Esophagus muscularis mucosa (tissue), 4 donors: Measurements from ENCODE around the gene PTPRN.

Source experiments
- EP300 ChIP-seq: sonication (generic); formaldehyde crosslinking; IDR thresholded peaks from one replicate; pipeline ENCODE4 v1.6.1; 2017; ENCODE audit warnings: antibody characterized with exemption
- POLR2A ChIP-seq: fragments of 450-650 bp; IDR thresholded peaks from one replicate; pipeline ENCODE4 v1.6.1; 2017; ENCODE audit warnings: antibody characterized with exemption, moderate library complexity, mild to moderate bottlenecking, low read depth
- TF ChIP-seq, protein P1 (sequence below), 3 experiments: fragments of 200-600 bp in 2 of 3; fragments of 450-650 bp in 1 of 3; sonication (generic) in 2 of 3; IDR thresholded peaks; one replicate each; pipeline ENCODE4 v1.5.1; 2017 to 2019; ENCODE audit warnings: antibody characterized with exemption in 3 of 3, mild to moderate bottlenecking in 2 of 3, moderate library complexity in 1 of 3

DNA sequence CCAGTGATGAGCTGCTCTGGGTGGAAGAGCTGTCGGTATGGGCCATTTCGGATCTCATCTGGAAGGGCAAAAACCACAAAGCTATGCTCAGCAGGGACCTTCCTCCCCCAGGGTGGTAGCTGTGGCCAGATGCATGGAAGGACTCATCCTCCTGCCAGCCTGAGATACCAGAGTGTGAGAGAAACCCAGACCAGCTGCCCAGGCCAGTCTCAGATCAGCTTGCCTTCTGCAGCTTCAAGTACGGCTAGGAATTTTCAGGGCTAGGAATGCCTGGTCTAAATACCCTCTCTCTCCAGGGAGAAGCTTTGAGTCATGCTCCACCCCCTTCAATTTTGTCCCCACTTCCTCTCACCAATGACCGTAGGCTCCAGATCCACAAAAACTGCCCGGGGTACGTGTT, 57.5 kb downstream of the PTPRN start:
- TF ChIP-seq, protein P1, sequence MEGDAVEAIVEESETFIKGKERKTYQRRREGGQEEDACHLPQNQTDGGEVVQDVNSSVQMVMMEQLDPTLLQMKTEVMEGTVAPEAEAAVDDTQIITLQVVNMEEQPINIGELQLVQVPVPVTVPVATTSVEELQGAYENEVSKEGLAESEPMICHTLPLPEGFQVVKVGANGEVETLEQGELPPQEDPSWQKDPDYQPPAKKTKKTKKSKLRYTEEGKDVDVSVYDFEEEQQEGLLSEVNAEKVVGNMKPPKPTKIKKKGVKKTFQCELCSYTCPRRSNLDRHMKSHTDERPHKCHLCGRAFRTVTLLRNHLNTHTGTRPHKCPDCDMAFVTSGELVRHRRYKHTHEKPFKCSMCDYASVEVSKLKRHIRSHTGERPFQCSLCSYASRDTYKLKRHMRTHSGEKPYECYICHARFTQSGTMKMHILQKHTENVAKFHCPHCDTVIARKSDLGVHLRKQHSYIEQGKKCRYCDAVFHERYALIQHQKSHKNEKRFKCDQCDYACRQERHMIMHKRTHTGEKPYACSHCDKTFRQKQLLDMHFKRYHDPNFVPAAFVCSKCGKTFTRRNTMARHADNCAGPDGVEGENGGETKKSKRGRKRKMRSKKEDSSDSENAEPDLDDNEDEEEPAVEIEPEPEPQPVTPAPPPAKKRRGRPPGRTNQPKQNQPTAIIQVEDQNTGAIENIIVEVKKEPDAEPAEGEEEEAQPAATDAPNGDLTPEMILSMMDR (IDR thresholded peaks at IDR 0.05), result no peak
- TF ChIP-seq POLR2A, result no peak
- TF ChIP-seq EP300, result no peak
